ENCODE data around the gene S100A6. TPM values are rescaled to one million over a fixed set of nuclear protein-coding genes. Genes with fewer than 3 reads are reported as not detected.

S100A6 gene
- total RNA-seq, 1 experiment from 2014 or later: 1,633 TPM

DNA sequence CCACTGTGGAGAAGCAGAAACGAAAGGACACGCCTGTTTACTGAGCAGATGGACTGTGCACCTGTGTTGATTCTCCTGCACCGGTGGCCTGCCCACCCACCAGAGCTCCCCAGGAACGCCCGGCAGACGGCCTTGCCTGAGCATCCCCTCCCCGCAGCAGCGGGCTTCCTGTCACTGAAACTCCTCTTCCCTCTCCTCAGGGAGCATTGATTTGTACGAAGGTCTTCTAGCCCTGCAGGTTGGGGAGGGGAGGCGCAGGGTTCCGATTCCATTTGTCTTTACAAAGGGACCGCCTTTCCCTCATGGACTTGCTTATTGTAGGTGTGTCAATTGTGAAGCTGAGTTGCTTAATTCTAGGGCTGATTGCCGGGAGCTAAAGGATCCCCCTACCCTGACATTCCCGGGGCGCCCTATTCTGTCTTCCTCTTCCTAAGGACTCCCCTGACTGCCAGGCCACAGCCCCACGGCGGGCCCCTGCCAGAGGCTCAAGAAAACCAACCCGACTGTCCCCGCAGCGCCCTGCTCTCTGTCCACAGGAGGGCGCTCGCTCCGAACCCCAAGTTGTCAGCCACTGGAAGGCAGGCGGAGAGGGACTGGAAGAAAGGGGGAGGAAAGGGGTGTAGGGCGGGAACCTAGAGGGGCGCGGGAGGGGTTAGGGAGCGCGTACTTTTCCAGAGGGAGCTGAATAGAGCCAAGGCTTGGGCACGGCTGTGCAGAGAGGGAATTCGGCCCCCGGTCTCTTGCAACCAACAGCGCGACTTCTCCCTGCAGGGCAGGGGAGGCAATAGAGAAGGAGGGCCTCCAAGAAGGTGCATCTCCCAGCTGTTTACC lies 2.8 kb downstream of the S100A6 start:
- DNase-seq (ENCODE audit: low read depth, low spot score) (peak; percentile 81), ATAC-seq (peak; percentile 48)
- peak overlapping the region; percentile 74 to 89 for H3K4me3 ChIP-seq (replicated peaks in 1 of 2; ENCODE audit: low read depth in 1 of 2, low read length in 2 of 2)
- TF ChIP-seq EZH2phosphoT487 (IDR thresholded peaks at IDR 0.05; ENCODE audit: borderline replicate concordance): no peak
- no peak for TF ChIP-seq EGR1 (IDR thresholded peaks at IDR 0.05; ENCODE audit: low read depth)
- no peak for TF ChIP-seq SP1 (IDR thresholded peaks at IDR 0.05; ENCODE audit: low read depth)
- TF ChIP-seq SRF (IDR thresholded peaks at IDR 0.05; ENCODE audit: low read depth): no peak
- peak; percentile 80 for TF ChIP-seq YY1 (IDR thresholded peaks at IDR 0.05; ENCODE audit: extremely low read depth, insufficient replicate concordance, low read depth, low read length)
- no peak for TF ChIP-seq RAD21 (IDR thresholded peaks at IDR 0.05; ENCODE audit: low read depth)
- TF ChIP-seq JUND (IDR thresholded peaks at IDR 0.05): no peak
- TF ChIP-seq ZFX (IDR thresholded peaks at IDR 0.05): no peak
- no peak for TF ChIP-seq ATF3 (IDR thresholded peaks at IDR 0.05)
- TF ChIP-seq, protein P1, sequence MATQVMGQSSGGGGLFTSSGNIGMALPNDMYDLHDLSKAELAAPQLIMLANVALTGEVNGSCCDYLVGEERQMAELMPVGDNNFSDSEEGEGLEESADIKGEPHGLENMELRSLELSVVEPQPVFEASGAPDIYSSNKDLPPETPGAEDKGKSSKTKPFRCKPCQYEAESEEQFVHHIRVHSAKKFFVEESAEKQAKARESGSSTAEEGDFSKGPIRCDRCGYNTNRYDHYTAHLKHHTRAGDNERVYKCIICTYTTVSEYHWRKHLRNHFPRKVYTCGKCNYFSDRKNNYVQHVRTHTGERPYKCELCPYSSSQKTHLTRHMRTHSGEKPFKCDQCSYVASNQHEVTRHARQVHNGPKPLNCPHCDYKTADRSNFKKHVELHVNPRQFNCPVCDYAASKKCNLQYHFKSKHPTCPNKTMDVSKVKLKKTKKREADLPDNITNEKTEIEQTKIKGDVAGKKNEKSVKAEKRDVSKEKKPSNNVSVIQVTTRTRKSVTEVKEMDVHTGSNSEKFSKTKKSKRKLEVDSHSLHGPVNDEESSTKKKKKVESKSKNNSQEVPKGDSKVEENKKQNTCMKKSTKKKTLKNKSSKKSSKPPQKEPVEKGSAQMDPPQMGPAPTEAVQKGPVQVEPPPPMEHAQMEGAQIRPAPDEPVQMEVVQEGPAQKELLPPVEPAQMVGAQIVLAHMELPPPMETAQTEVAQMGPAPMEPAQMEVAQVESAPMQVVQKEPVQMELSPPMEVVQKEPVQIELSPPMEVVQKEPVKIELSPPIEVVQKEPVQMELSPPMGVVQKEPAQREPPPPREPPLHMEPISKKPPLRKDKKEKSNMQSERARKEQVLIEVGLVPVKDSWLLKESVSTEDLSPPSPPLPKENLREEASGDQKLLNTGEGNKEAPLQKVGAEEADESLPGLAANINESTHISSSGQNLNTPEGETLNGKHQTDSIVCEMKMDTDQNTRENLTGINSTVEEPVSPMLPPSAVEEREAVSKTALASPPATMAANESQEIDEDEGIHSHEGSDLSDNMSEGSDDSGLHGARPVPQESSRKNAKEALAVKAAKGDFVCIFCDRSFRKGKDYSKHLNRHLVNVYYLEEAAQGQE (IDR thresholded peaks at IDR 0.05; ENCODE audit: low read depth): no peak
- no peak for TF ChIP-seq FOSL1 (IDR thresholded peaks at IDR 0.05; ENCODE audit: low read depth)
- no peak for TF ChIP-seq ELF1 (IDR thresholded peaks at IDR 0.05; ENCODE audit: borderline replicate concordance, low read depth)
- no peak for TF ChIP-seq POLR2A (IDR thresholded peaks at IDR 0.05; ENCODE audit: borderline replicate concordance, extremely low read depth, insufficient read depth, insufficient read length)
- TF ChIP-seq, protein P2, sequence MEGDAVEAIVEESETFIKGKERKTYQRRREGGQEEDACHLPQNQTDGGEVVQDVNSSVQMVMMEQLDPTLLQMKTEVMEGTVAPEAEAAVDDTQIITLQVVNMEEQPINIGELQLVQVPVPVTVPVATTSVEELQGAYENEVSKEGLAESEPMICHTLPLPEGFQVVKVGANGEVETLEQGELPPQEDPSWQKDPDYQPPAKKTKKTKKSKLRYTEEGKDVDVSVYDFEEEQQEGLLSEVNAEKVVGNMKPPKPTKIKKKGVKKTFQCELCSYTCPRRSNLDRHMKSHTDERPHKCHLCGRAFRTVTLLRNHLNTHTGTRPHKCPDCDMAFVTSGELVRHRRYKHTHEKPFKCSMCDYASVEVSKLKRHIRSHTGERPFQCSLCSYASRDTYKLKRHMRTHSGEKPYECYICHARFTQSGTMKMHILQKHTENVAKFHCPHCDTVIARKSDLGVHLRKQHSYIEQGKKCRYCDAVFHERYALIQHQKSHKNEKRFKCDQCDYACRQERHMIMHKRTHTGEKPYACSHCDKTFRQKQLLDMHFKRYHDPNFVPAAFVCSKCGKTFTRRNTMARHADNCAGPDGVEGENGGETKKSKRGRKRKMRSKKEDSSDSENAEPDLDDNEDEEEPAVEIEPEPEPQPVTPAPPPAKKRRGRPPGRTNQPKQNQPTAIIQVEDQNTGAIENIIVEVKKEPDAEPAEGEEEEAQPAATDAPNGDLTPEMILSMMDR (IDR thresholded peaks at IDR 0.05 in 2 of 3, conservative IDR thresholded peaks at IDR 0.05 in 1 of 3; ENCODE audit: borderline replicate concordance in 1 of 3, insufficient read depth in 1 of 3, low read depth in 2 of 3, low read length in 2 of 3): peak in 2 of 3 experiments; percentile 93 to 96; a peak in 4 of 6 replicates
- TF ChIP-seq CBX3 (IDR thresholded peaks at IDR 0.05; ENCODE audit: low read depth): no peak
- TF ChIP-seq CEBPB (IDR thresholded peaks at IDR 0.05; ENCODE audit: low read depth): no peak
- TF ChIP-seq TCF7L2 (IDR thresholded peaks at IDR 0.05; ENCODE audit: borderline replicate concordance, extremely low read depth, insufficient read depth, insufficient read length): peak; percentile 21
- TF ChIP-seq POLR2AphosphoS5 (IDR thresholded peaks at IDR 0.05; ENCODE audit: low read depth, low read length): no peak
- BruUV-seq (replicated peaks): no TSS peak
- H3K36me3 ChIP-seq (ENCODE audit: control insufficient read depth in 1 of 2, insufficient read depth in 2 of 2, low read length in 2 of 2): peaks cover 0 to 5% of the 10 kb centered on the region in 2 experiments; a peak in 1 of 4 replicates
- peak overlapping the region; percentile 99 for H3K4me2 ChIP-seq (ENCODE audit: low read length)
- peak overlapping the region; percentile 88 for H3K9ac ChIP-seq (ENCODE audit: low read length)
- H4K20me1 ChIP-seq (ENCODE audit: insufficient read depth): no peaks in the 10 kb centered on the region
- ChIA-PET RAD21 (ENCODE audit: low non-redundant PET in 1 of 2, low total read pairs in 2 of 2, uncharacterized antibody in 2 of 2, unreplicated experiment in 2 of 2) (interaction anchor here (1.0 to 2.7 kb wide), 5 partner anchors 12 to 36 kb away, joined by 3 to 11 read pairs (median 5); no protein-coding TSS in a partner anchor), CTCF (interaction anchor here (0.8 to 3.2 kb wide), 21 partner anchors 8 to 110 kb away, joined by 3 to 35 read pairs (median 6); partner anchors contain the start of genes CHTOP, S100A13, S100A16 and S100A2), POLR2A (interaction anchor here (0.6 to 7.4 kb wide), 16 partner anchors 8 to 458 kb away, joined by 3 to 114 read pairs (median 7); partner anchors contain the start of genes CHTOP, JTB, RPS27 and S100A13)
- H3K4me1 ChIP-seq (ENCODE audit: control insufficient read depth in 1 of 2, insufficient read depth in 2 of 2, low read length in 2 of 2): peaks cover 46 to 60% of the 10 kb centered on the region in 2 experiments
- no peaks in the 10 kb centered on the region for H3K27me3 ChIP-seq (ENCODE audit: insufficient read depth, low read length)
- peak overlapping the region; percentile 94 for H3K27ac ChIP-seq (ENCODE audit: low read depth, low read length)
- no peaks in the 10 kb centered on the region for H3K9me3 ChIP-seq (ENCODE audit: control insufficient read depth in 1 of 2, insufficient read depth in 1 of 2, low read depth in 1 of 2, low read length in 2 of 2)
- intact Hi-C loops (cut with micrococcal nuclease): loop anchor here (1.0 to 5.0 kb wide), 4 partner anchors 20 to 454 kb away; partner anchors contain the start of genes RAB13 and S100A16
- no peak overlapping the region for H2AFZ ChIP-seq (ENCODE audit: low read depth, low read length, poor library complexity, severe bottlenecking)
- H3K79me2 ChIP-seq (ENCODE audit: insufficient read depth, low read length): peaks cover 18% of the 10 kb centered on the region
- H3K9me2 ChIP-seq (ENCODE audit: insufficient read depth): no peaks in the 10 kb centered on the region

All from HCT116 (cell line).